WERI-Rb-1 (cell line): ENCODE measurements around the gene HOXD3.

ENCODE experiments used
- DNase-seq: peaks from one replicate; pipeline ENCODE4 v3.0.0-alpha.2; 2020
- H3K27ac ChIP-seq: fragments of 250-450 bp; sonication (Bioruptor Pico); 2 replicates; pipeline ENCODE4 v1.5.1; 2020; ENCODE audit warnings: mild to moderate bottlenecking, moderate library complexity
- H3K27me3 ChIP-seq: fragments of 250-450 bp; sonication (Bioruptor Pico); 2 replicates; pipeline ENCODE4 v1.5.1; 2021; ENCODE audit warnings: mild to moderate bottlenecking, low read depth, moderate library complexity; ENCODE audit not compliant: insufficient read depth, severe bottlenecking
- H3K36me3 ChIP-seq: fragments of 250-450 bp; sonication (Bioruptor Pico); 2 replicates; pipeline ENCODE4 v1.5.1; 2020; ENCODE audit warnings: mild to moderate bottlenecking, moderate library complexity
- H3K4me3 ChIP-seq: 2 replicates; pipeline ENCODE4 v1.5.1; 2011; ENCODE audit warnings: low read depth, mild to moderate bottlenecking, control low read depth, low read length
- H3K9me3 ChIP-seq: fragments of 250-450 bp; sonication (Bioruptor Pico); 2 replicates; pipeline ENCODE4 v1.5.1; 2021; ENCODE audit warnings: mild to moderate bottlenecking, moderate library complexity; ENCODE audit not compliant: severe bottlenecking
- TF ChIP-seq, protein P1 (sequence below): IDR thresholded peaks from 2 replicates; pipeline ENCODE4 v1.5.1; 2011; ENCODE audit warnings: low read depth, mild to moderate bottlenecking, control low read depth, inconsistent platforms, low read length

Gene HOXD3

GRCh38 chr2:176187899-176188773, 31.0 kb downstream of the HOXD3 start, which contains the start of gene HOXD1:
Gene HOXD1 (plus strand): TSS chr2:176188668. CDS start chr2:176188802, 134 bp downstream.
- DNase-seq = no peak
- Histone ChIP-seq H3K4me3 (no peak within 1 kb of the TSS; the same call in none of the 2 replicates), H3K9me3 (peaks cover 19% of the 10 kb centered on the region), H3K27ac (no peak within 1 kb of the TSS), H3K36me3 (no peaks in the 10 kb centered on the region), H3K27me3 (peaks cover 90% of the 10 kb centered on the region)
- TF ChIP-seq, protein P1, sequence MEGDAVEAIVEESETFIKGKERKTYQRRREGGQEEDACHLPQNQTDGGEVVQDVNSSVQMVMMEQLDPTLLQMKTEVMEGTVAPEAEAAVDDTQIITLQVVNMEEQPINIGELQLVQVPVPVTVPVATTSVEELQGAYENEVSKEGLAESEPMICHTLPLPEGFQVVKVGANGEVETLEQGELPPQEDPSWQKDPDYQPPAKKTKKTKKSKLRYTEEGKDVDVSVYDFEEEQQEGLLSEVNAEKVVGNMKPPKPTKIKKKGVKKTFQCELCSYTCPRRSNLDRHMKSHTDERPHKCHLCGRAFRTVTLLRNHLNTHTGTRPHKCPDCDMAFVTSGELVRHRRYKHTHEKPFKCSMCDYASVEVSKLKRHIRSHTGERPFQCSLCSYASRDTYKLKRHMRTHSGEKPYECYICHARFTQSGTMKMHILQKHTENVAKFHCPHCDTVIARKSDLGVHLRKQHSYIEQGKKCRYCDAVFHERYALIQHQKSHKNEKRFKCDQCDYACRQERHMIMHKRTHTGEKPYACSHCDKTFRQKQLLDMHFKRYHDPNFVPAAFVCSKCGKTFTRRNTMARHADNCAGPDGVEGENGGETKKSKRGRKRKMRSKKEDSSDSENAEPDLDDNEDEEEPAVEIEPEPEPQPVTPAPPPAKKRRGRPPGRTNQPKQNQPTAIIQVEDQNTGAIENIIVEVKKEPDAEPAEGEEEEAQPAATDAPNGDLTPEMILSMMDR = no peak

DNA sequence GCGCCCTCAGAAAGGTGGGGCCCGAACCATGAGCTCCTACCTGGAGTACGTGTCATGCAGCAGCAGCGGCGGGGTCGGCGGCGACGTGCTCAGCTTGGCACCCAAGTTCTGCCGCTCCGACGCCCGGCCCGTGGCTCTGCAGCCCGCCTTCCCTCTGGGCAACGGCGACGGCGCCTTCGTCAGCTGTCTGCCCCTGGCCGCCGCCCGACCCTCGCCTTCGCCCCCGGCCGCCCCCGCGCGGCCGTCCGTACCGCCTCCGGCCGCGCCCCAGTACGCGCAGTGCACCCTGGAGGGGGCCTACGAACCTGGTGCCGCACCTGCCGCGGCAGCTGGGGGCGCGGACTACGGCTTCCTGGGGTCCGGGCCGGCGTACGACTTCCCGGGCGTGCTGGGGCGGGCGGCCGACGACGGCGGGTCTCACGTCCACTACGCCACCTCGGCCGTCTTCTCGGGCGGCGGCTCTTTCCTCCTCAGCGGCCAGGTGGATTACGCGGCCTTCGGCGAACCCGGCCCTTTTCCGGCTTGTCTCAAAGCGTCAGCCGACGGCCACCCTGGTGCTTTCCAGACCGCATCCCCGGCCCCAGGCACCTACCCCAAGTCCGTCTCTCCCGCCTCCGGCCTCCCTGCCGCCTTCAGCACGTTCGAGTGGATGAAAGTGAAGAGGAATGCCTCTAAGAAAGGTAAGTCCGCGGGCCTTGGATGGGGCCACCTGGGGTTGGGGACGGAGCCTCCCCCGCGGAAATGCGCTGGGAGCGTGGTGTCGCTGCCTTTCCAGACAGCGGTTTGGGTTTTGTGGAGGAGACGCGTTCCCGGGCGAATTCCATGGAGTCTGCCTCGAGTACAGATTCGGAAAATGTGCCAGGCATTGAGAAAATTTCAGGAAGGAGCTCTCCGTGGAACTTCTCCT, 31.9 kb downstream of the HOXD3 start:
- H3K27ac ChIP-seq = no peak overlapping the region
- no peak overlapping the region; the same call in none of the 2 replicates for H3K4me3 ChIP-seq
- no peak for DNase-seq
- peaks cover 94% of the 10 kb centered on the region for H3K27me3 ChIP-seq
- no peaks in the 10 kb centered on the region for H3K36me3 ChIP-seq
- TF ChIP-seq, protein P1 = no peak
- H3K9me3 ChIP-seq = peaks cover 19% of the 10 kb centered on the region

GRCh38 chr2:176189681-176190641, 32.9 kb downstream of the HOXD3 start:
- Histone ChIP-seq H3K36me3 (no peaks in the 10 kb centered on the region), H3K27ac (no peak overlapping the region), H3K9me3 (peaks cover 19% of the 10 kb centered on the region), H3K4me3 (no peak overlapping the region), H3K27me3 (peaks cover 95% of the 10 kb centered on the region)
- DNase-seq = no peak
- TF ChIP-seq, protein P1 = no peak

DNA sequence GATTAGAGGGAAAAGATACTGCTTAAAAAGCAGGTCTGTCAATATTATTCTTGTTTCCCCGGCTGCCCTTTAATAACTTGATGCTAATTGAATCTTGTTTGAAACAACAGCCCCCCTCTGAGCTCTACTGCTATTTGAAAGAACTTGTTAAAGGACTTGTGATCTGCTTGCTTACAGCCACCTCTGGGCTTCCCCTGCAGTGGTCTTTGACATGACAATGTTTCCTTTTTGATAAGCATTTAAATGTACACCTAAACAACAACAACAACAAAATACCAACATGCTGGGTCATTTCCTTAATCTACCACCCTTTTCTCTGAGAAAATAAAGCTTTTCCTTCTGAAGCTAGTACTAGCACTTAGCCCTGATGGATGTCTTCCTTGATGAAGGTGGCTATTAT, 35.2 kb downstream of the HOXD3 start:
- no peaks in the 10 kb centered on the region for H3K36me3 ChIP-seq
- no peak for DNase-seq
- no peak overlapping the region for H3K4me3 ChIP-seq
- H3K9me3 ChIP-seq = peaks cover 19% of the 10 kb centered on the region
- TF ChIP-seq, protein P1 = no peak
- peaks cover 87% of the 10 kb centered on the region for H3K27me3 ChIP-seq
- no peak overlapping the region for H3K27ac ChIP-seq

DNA sequence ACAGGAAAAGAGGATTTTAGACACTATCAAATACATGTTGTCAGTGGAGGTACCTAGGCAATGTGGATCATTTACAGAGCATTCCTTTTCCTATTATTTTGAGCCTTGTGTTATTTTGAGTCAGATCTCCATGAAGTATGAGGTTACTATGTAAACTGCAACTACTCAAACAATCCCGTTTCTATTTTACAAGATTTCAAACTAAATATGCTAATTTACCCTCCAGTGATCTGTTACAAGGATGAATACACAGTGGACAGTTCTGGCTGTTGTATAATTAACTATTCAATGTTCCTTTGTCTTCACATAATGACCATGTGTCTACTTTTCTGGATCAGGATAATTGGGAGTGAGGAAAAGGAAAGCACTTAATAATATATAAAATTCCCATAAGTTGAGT, 35.9 kb downstream of the HOXD3 start:
- peaks cover 14% of the 10 kb centered on the region for H3K9me3 ChIP-seq
- no peak overlapping the region for H3K27ac ChIP-seq
- H3K27me3 ChIP-seq = peaks cover 87% of the 10 kb centered on the region
- DNase-seq = no peak
- TF ChIP-seq, protein P1 = no peak
- H3K4me3 ChIP-seq = no peak overlapping the region
- no peaks in the 10 kb centered on the region for H3K36me3 ChIP-seq
